ENCODE measurements around the gene TPD52L1. TPM values are rescaled to one million over a fixed set of nuclear protein-coding genes. Genes with fewer than 3 reads are reported as not detected.

The TPD52L1 gene
- total and polyA plus RNA-seq, 2 of the 13 experiments (the other 11 are each of a cell fraction or from before 2014, with no cell fraction given): 0.49 to 0.53 TPM

DNA sequence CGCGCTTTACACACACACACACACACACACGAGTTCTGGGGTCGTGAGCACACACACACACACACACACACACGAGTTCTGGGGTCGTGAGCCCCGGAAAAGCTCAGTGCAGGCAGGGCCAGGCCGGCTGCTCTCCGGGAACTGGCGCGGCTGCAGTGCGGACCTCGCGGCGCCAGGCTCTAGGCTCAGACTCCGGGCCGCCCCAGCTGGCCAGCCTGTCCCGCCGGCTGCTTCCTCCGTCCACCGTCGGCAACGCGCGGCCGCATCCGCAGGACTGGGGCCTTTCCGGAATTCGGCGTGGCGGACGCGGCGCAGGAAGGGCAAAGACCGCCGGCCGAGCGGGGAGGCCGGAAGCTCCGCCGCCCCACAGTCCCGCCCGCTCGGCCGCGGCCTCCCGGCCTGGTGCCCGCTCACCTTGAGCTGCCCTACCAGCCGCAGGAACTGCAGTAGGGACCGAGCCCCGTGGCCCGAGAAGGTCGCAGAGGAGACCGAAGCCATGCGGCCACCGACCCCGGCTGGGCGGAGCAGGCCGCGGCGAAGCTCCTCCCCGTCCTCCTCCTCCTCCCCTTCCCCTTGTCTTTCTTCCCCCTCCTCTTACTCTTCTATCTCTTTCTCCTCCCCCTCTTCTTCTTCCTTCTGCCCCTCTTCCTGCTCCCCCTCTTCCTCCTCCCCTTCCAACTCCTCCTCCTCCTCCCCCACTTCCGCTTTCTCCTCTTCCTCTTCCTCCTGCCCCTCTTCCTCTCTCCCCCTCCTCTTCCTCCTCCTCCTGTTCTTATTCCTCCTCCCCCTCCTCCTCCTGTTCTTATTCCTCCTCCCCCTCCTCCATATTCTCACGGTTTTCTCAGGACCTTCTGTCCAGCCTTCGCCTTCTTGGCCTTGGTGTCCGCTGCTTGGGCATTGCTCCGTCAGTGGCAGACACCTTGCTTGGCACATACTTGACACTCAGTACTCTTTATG, 148.1 kb downstream of the TPD52L1 start, which contains the start of gene HDDC2 (continued):
- TF ChIP-seq, protein P1, sequence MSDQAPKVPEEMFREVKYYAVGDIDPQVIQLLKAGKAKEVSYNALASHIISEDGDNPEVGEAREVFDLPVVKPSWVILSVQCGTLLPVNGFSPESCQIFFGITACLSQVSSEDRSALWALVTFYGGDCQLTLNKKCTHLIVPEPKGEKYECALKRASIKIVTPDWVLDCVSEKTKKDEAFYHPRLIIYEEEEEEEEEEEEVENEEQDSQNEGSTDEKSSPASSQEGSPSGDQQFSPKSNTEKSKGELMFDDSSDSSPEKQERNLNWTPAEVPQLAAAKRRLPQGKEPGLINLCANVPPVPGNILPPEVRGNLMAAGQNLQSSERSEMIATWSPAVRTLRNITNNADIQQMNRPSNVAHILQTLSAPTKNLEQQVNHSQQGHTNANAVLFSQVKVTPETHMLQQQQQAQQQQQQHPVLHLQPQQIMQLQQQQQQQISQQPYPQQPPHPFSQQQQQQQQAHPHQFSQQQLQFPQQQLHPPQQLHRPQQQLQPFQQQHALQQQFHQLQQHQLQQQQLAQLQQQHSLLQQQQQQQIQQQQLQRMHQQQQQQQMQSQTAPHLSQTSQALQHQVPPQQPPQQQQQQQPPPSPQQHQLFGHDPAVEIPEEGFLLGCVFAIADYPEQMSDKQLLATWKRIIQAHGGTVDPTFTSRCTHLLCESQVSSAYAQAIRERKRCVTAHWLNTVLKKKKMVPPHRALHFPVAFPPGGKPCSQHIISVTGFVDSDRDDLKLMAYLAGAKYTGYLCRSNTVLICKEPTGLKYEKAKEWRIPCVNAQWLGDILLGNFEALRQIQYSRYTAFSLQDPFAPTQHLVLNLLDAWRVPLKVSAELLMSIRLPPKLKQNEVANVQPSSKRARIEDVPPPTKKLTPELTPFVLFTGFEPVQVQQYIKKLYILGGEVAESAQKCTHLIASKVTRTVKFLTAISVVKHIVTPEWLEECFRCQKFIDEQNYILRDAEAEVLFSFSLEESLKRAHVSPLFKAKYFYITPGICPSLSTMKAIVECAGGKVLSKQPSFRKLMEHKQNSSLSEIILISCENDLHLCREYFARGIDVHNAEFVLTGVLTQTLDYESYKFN (CRISPR knock-in tag; conservative IDR thresholded peaks at IDR 0.05): peak; percentile 83
- TF ChIP-seq NBN (conservative IDR thresholded peaks at IDR 0.05) (no peak), RFXANK (CRISPR knock-in tag; IDR thresholded peaks at IDR 0.05) (no peak), GPN1 (CRISPR knock-in tag; IDR thresholded peaks at IDR 0.05; ENCODE audit: borderline replicate concordance) (no peak), MZF1 (CRISPR knock-in tag; IDR thresholded peaks at IDR 0.05; ENCODE audit: borderline replicate concordance) (no peak), EZH2 (conservative IDR thresholded peaks at IDR 0.05; ENCODE audit: low read depth, low read length) (0 out of 2 replicates have a peak, but pooled peaks have one; percentile 59), MLLT10 (CRISPR knock-in tag; IDR thresholded peaks at IDR 0.05) (no peak), PHF20 (CRISPR knock-in tag; IDR thresholded peaks at IDR 0.05) (peak; percentile 89), GABPA (IDR thresholded peaks at IDR 0.05; ENCODE audit: low read depth, low read length) (peak; percentile 68), GABPA (CRISPR knock-in tag; IDR thresholded peaks at IDR 0.05; ENCODE audit: low read depth) (peak; percentile 77), PLRG1 (conservative IDR thresholded peaks at IDR 0.05) (no peak)
- TF ChIP-seq, protein P2, sequence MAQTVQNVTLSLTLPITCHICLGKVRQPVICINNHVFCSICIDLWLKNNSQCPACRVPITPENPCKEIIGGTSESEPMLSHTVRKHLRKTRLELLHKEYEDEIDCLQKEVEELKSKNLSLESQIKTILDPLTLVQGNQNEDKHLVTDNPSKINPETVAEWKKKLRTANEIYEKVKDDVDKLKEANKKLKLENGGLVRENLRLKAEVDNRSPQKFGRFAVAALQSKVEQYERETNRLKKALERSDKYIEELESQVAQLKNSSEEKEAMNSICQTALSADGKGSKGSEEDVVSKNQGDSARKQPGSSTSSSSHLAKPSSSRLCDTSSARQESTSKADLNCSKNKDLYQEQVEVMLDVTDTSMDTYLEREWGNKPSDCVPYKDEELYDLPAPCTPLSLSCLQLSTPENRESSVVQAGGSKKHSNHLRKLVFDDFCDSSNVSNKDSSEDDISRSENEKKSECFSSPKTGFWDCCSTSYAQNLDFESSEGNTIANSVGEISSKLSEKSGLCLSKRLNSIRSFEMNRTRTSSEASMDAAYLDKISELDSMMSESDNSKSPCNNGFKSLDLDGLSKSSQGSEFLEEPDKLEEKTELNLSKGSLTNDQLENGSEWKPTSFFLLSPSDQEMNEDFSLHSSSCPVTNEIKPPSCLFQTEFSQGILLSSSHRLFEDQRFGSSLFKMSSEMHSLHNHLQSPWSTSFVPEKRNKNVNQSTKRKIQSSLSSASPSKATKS (CRISPR knock-in tag; IDR thresholded peaks at IDR 0.05): no peak; the same call in 1 of the 2 replicates
- TF ChIP-seq, protein P3, sequence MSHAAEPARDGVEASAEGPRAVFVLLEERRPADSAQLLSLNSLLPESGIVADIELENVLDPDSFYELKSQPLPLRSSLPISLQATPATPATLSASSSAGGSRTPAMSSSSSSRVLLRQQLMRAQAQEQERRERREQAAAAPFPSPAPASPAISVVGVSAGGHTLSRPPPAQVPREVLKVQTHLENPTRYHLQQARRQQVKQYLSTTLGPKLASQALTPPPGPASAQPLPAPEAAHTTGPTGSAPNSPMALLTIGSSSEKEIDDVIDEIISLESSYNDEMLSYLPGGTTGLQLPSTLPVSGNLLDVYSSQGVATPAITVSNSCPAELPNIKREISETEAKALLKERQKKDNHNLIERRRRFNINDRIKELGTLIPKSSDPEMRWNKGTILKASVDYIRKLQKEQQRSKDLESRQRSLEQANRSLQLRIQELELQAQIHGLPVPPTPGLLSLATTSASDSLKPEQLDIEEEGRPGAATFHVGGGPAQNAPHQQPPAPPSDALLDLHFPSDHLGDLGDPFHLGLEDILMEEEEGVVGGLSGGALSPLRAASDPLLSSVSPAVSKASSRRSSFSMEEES (CRISPR knock-in tag; IDR thresholded peaks at IDR 0.05): peak; percentile 75; the same call in 1 of the 2 replicates
- TF ChIP-seq, protein P4, sequence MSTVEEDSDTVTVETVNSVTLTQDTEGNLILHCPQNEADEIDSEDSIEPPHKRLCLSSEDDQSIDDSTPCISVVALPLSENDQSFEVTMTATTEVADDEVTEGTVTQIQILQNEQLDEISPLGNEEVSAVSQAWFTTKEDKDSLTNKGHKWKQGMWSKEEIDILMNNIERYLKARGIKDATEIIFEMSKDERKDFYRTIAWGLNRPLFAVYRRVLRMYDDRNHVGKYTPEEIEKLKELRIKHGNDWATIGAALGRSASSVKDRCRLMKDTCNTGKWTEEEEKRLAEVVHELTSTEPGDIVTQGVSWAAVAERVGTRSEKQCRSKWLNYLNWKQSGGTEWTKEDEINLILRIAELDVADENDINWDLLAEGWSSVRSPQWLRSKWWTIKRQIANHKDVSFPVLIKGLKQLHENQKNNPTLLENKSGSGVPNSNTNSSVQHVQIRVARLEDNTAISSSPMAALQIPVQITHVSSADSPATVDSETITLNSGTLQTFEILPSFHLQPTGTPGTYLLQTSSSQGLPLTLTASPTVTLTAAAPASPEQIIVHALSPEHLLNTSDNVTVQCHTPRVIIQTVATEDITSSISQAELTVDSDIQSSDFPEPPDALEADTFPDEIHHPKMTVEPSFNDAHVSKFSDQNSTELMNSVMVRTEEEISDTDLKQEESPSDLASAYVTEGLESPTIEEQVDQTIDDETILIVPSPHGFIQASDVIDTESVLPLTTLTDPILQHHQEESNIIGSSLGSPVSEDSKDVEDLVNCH (CRISPR knock-in tag; IDR thresholded peaks at IDR 0.05): peak; percentile 95
